Measurements from ENCODE around the gene SLC22A9.
"Not testable (repeated sequence)": the region's sequence is repeated elsewhere in the genome, so short reads cannot be mapped to it uniquely, and the experiment has no call there.

GRCh38 chr11:63435831-63436230 is 66.2 kb downstream of the SLC22A9 start:
- TF ChIP-seq, protein P1, sequence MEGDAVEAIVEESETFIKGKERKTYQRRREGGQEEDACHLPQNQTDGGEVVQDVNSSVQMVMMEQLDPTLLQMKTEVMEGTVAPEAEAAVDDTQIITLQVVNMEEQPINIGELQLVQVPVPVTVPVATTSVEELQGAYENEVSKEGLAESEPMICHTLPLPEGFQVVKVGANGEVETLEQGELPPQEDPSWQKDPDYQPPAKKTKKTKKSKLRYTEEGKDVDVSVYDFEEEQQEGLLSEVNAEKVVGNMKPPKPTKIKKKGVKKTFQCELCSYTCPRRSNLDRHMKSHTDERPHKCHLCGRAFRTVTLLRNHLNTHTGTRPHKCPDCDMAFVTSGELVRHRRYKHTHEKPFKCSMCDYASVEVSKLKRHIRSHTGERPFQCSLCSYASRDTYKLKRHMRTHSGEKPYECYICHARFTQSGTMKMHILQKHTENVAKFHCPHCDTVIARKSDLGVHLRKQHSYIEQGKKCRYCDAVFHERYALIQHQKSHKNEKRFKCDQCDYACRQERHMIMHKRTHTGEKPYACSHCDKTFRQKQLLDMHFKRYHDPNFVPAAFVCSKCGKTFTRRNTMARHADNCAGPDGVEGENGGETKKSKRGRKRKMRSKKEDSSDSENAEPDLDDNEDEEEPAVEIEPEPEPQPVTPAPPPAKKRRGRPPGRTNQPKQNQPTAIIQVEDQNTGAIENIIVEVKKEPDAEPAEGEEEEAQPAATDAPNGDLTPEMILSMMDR (IDR thresholded peaks at IDR 0.05), result not testable (repeated sequence)
- not testable (repeated sequence) for TF ChIP-seq EP300, POLR2A (IDR thresholded peaks at IDR 0.05)

Measured in gastroesophageal sphincter (tissue), 3 donors.